GM18520 (cell line): ENCODE measurements around the gene MAOB.

Experiments
- ATAC-seq: cut with Tn5 transposase; IDR thresholded peaks from one replicate; pipeline ENCODE4 v1.9.1; 2021; ENCODE audit not compliant: unreplicated experiment

The MAOB gene

DNA sequence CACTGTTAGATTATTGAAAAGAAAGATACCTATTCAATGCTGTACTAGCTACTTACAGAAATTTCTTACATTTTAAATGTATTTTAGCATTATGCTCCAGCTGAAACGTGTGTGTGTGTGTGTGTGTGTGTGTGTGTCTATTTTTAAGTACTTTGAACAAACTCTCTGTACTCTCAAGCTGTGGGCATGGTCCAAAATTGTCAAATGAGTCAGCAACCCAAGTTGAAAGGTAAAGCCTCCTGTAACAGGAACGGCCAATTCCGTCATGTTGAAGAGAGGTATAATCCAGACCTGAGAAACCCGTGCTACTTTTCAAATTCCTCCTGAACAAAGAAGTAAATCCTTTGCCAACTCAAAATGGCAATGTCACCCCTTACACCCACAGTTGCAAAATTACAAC lies 20.5 kb downstream of the MAOB start:
- no peak for ATAC-seq

DNA sequence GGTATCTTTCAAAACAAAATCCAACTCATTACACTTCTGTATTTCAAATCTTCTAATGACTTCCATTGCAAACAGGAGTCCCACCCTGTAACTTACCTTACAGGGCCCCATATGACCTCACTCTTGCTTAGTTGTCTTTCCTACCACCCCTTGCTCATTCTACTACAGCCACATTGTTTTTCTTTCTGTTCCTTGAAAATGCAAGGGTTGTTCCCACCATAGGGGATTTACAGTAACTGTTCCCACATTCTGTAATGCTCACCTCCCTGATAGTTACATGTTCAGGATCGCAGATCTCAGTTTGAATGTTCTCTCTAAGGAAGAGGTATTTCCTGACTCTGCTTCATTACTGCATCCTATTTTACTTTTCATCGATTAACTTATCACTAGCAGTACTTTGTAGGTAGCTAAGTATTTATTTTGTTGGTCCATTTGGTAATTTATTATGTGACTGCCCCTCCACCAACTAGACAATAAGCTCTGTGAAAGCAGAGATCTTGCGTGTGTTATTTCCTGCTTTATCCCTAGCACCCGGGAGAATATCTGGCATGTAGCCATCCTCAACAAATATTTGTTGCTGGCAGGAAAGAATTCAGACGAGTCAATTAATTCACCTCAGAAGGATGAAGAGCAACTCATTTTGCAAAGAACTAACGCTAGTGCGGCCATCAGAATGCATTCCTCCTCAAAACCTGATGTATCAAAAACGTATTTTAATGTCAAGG lies 21.4 kb downstream of the MAOB start:
- ATAC-seq, result no peak

DNA sequence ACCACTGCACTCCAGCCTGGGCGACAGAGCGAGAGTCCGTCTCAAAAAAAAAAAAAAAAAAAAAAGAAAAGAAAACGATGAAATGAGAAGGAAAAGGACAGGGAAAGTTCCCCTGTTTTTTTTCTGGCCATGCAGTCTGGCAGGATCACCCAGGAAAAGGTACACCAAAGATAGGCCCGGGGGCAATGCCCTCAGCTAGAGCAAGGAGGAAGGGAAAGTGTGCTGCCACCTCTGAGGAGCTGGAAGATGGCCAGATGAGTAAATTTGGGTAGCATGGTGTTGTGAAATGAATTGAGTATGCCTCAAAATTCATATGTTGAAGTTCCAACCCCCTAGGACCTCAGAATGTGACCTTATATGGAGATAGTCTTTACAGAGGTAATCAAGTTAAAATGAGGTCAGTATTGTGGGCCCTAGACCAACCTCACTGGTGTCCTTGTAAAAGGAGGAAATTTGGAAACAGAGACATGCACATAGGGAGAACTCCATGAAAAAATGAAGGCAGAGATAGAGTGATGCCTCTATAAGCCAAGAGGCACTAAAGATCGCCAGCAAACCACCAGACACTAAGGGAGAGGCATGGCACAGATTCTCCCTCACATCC lies 28.9 kb downstream of the MAOB start:
- ATAC-seq, result no peak

DNA sequence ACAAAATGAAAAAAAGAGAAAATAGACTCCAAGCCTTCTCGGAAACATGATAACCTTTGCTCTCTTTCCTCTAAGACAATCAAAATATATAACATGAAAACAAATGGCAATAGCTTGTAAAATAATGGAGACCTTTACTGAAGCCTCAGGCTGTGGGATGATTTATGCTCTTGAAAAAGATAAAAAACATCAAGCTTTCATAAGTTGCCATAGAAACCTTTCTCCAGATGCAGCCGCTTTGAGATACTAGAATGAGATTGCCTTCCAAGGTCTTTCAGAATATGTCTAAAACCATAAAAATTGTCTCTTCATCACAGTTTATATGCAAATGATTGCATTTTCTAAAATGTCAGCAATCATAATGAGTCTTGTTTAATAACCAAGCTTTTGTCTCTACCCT lies 31.6 kb downstream of the MAOB start:
- no peak for ATAC-seq

DNA sequence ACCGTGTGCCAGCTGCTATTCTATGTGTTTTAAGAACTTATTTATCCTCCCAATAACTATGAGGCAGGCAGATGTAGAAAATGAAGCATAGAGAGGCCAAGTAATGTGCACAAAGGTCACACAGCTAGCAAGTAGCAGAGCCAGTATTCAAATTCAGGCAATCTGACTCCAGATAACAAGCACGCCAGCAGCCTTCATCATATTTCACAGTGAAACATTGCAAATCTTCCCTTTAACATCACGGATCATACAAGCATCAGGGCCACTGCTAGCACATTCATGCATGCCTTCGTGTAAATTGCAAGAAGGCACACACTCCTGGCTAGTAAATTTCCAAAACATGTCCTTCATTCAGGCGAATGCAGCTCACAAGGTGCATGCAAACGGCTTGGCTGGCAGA lies 33.1 kb downstream of the MAOB start:
- ATAC-seq, result no peak

DNA sequence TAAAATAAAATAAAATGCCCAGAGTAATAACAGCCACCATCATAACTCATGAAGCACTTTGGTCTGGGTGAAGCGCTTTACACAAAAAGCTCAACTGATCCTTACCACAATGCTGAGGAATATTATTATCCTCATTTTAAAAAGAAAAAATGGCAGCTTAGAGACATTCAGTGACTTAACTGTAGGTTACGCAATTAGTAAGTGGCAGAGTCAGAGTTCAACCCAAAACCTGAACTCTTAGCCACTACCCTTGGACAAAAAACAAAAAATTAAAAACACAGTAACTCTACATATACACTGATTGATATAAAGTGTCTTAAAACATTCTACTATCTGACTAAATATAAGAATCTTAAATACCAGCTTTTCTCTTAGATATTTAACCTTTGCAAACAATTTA lies 34.9 kb downstream of the MAOB start:
- ATAC-seq, result no peak

DNA sequence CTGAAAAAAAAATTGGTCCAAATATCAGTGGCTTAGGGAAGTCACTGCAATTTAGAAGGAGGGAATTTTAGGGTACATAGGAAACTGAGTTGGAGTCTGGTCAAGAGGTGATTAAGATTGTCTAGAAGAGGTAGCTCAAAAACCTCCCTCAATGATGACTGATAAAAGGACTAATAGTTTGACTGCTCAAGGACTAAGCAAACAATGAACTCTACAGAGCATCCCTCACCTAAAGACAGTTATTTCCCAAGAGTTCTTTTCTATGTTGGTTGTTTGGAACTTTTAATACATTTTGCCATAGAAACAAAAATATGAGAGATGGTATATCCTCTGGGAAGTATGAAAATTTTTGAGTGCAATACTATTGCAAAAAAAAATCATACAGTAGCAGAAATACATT lies 35.7 kb downstream of the MAOB start:
- ATAC-seq, result no peak

DNA sequence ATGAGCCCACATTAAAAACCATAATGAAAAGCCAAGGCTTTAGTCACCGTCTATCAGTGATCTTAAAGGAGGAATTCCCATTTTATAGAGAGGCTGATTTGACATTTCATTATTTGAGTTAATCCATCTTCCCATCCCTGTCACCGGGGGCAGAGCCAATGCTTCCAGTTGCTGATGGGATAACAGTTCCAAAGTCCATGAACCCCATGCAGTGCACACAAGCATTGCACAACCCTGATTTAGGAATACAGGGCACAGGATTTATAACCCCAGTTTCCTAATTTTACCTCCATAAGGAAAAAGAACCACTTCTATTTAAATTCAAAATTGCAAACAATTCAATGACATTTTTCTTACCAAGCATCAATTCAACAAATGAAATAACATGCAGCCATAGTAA lies 36.5 kb downstream of the MAOB start:
- ATAC-seq, result no peak

DNA sequence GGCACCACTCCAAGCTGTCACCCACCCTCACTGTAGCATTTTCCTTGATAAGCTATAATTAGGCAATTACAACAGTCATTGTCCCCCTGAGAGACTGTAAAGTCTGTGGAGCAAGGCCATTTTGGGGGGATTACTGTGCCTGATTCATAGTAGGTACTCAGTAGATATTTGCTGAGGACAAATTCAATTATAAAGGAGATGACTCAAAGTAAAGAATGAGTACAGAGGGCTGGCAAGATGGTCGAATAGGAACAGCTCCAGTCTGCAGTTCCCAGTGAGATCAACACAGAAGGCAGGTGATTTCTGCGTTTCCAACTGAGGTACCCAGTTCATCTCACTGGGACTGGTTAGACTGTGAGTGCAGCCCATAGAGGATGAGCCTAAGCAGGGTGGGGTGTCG lies 42.0 kb downstream of the MAOB start:
- no peak for ATAC-seq

DNA sequence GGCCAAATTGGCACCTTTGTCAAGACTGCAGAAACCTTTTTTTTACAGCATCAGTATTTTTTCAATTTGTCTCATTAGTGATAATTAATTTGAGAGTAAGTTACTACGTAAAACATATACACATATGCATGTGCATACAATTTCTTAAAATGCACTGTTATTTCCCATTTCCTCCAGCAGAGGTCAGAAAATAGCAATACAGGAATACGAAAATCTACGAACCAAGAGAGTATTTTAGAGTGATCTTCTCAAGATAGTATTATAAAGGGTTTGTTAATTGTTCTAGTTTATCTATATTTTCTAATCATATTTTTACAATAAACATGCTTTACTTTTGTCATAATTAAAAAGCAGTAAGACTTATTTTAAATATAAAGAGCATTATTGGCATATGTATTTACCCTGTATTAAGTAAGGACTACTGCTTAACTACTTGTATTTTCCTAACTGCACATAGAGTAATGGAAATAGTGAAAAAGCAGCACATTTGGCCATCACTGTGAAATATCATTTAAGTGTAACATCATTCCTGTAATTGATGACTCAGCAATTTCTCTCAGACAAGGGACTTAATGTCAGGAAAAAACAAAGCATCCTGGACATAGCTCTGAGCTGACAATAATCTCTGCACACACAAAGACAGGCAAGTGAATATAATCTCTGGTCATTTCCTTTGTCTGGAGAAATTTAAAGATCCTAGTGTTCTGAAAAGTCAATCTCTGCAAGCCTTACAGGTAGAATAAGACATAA lies 45.6 kb downstream of the MAOB start:
- ATAC-seq, result no peak

DNA sequence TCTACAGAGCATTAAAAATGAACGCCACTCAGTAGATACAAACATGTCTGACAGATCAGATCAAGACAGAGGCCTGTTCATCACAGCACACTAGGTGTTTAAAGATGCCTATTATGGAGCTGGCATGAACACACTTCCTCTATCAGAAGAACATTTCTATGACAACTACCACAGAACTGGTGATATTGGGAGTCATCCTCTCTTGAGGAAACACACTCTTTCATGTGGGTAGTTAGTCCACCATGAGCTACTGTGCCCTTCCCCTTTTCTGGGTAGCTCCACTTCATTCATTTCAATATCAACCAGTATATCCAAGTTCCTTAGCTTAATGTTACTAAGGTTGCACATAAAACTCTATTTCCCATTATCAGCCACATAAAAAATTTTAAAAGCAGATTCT lies 46.7 kb downstream of the MAOB start:
- ATAC-seq, result no peak

DNA sequence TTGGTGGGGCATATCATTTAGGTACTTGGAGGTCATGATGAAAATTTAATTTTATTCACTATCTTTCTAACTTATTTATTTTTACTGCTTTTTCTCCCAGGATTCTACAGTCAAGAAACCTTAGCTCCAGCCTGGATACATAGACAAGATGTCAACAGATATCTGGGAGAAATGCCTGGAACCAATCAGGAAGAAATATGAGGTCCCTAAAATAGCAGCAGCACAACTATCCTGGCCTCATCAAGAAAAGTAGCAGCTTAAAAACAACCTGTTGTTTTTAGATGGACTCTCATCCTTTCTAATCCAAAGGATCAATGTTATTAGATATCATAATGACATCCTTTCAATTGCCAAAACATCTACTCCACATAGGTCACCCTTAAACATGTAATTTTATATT lies 54.5 kb downstream of the MAOB start:
- ATAC-seq, result no peak

DNA sequence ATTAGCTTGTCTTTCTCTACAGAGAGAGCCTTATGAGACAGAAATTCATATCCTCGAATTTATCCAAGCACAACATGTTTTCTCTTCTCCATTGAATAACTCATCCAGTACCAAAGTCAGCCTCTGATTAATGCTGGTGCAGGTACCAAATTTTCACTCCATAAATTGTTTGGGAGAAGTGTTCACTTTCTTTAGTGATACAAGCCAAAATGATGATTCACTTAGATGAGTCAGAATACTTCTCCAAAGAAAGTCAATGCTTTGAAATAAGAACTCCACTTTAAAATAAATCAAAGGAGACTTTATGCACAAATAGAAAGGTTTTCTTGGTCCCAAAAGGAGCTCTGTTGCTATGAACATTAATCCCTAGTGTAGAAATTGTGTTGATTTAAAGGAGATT lies 60.2 kb downstream of the MAOB start:
- no peak for ATAC-seq

DNA sequence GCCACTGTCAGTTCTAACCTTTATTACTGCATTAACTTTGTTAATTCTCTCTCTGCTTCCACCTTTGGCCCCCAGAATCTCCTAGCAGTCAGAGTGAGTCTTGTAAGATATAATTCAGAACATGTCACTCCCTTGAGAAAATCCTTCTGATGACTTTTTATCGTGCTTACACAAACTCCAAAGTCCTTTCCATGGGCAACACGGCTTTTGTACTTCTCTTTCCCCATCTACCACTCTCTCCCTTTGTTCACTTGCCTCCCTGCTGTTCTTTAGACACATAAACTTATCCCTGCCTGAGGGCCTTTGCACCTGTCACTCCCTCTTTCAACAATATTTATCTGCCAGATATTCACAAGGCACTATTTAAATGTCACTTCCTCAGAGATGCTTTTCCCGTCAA lies 64.8 kb downstream of the MAOB start:
- no peak for ATAC-seq

DNA sequence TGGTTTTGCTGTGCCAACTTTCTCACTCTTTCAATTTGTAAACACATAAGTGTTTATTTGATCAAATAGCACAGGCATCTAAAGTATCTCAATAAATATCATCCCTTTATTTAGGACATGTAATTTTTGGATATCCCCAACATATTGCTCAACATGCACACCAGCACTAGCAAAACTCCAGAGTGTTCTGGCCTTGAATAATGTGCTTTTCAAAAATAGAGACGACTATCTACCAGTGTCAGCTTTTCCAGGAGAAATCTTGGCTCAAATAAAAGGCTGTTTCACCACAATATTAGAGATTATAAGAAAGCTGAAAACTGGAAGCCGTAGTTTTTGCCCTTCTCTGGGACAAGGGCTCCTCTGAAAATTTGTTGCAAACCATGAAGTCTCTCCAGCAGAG lies 67.0 kb downstream of the MAOB start:
- no peak for ATAC-seq

DNA sequence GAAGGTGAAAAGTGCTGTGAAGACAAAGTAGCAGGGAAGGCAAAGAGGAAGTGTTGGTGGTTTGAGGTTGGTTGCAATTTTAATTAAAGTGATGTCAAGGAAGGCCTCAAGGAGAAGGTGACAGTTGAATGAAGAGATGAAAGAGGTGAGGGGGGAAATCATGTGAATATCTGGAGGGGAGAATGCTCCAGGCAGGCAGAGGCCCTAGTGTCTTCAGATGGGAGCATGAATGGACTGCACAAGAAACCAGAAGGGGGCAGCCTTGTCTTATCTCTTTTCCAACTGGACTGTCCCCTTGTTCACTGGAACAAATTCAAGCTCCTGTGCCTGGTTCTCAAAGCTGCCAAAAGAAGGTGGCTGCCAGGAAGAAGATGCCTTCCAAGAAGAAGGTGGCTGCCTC lies 68.4 kb downstream of the MAOB start:
- no peak for ATAC-seq

DNA sequence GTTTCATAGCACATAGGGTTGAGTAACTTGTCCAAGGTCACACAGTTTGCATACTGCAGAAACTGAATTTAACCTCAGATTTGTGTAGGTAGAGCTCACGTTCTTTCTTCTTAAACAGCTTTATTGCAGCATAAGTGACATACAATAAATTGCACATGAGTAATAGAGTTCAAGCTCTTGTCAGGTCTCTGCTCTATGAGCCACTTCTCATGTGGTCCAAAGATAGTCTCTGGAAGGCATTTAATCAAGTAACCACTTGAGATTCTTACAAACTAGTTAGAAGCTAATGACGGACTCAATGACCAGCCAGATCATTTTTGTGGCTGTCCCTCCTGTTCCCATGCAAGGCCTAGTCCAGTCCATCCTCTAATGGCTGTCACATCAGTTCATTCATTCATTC lies 68.9 kb downstream of the MAOB start:
- no peak for ATAC-seq

DNA sequence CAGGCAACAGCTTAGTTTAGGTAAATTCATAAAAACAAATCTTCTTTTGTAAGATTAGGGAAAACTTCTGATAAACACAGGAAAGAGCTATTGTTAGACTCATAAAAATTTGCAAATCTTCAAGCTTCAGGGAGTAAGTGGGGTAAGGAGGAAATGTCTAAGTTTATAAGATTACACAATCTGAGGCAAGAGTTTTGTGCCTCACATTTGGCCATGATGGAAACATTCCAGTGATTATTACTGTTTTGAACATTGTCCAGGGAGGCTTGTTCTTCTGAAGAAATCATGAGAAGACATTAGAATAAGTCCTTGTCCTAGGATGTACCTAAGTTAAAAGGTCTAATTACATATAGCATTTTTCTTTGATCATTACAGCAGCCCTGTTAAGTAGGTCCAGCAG lies 72.8 kb downstream of the MAOB start:
- ATAC-seq, result no peak

DNA sequence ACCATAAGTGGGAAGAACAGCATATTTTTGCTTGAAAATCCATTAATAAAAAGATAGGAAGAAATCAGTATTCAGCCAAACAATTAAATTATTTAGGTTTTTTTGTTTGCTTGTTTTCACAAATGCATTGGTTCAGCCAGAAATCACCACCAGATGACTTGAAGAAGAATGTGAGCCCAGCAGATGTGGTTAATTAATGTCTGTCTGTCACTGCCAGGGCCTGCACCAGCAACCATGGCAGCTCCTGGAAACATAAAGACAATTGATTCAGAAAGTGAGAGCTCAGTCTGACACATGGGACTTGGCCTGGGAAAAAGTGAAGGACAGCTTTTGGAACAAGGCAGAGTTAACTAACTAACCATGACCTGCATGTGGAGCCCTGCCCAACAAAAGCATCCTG lies 74.0 kb downstream of the MAOB start:
- no peak for ATAC-seq

DNA sequence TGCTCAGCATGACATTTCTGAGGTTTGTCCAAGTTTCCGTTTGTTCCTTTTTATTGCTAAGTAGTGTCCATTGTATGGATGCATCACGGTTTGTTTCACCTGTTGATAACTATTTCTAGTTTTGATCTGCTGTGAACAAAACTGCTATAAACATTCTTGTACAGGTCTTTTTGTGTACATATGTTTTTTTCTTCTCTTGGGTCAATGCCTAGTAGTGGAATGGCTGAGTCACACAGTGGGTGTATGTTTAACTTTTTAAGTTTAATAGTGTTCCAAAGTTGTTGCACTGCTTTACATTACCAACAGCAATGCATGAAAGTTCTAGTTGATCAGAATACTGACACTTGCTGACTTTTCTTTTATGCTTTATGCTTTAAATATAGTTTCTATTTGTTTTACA lies 76.7 kb downstream of the MAOB start:
- no peak for ATAC-seq

DNA sequence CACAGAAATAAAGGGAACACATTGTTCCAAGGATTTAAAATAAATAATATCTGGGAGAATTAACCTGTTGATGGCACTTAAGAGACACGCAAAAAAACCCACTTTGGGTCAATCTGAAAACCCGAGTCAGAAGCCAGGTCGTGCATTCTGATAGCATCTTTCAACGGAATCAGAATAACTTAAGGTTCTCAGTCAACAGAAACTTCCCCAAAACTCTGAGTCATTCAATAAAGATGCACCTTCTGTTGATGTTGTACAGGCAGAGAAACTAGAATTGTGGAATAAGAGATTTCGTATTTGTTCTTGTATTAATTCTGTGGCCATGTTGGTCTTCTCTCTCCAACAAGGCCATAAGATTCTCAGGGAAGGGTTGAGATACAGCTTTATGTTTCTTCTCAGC lies 78.2 kb downstream of the MAOB start:
- no peak for ATAC-seq

DNA sequence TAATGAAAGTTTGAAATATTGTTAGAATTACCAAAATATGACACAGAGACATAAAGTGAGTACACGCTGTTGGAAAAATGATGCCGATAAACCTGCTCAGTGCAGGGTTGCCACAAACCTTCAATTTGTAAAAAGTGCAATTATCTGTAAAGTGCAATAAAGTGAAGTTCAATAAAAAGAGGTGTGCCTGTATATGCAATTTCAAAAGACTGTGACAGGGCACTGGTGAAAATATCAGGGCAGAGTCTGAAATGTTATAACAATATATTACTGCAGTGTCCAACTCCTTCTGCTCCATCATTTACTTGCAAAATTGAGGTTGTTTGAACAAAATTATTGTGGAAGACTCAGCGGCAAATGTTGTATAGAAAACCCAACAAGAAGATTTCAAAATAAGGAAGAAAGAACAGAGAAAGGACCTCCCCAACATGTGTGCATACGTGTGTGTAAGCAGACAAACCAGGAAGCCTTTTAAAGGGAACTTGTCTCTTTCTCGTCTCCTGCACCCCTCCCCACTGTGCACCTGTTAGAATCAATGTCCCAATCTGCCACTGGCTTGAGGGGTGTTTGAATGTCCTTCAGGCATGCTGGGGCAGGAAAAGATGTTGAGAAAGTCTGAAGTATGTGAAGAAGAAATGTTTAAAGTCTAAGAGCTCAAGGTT lies 96.2 kb downstream of the MAOB start:
- no peak for ATAC-seq
